Measurements from ENCODE around the gene VAC14.

The VAC14 gene

GRCh38 chr16:70770291-70770625, 30.7 kb downstream of the VAC14 start:
- Histone ChIP-seq H3K4me2 (ENCODE audit: low read length) (no peak overlapping the region), H2BK120ac (ENCODE audit: insufficient read depth, low read length, poor library complexity) (no peak overlapping the region), H3K9me3 (ENCODE audit: insufficient read depth, low read depth, low read length) (no peaks in the 10 kb centered on the region), H2AFZ (ENCODE audit: insufficient read depth, low read length, poor library complexity) (no peak overlapping the region), H4K91ac (ENCODE audit: low read depth, low read length) (no peak overlapping the region), H3K79me2 (ENCODE audit: control insufficient read depth, insufficient read depth, low read length, poor library complexity) (no peaks in the 10 kb centered on the region), H4K12ac (ENCODE audit: low read depth, low read length) (no peak overlapping the region), H3K4me3 (ENCODE audit: low read depth, low read length) (no peak overlapping the region), H2BK5ac (ENCODE audit: low read depth, low read length, poor library complexity) (no peak overlapping the region), H3K27me3 (ENCODE audit: insufficient read depth, low read length) (no peaks in the 10 kb centered on the region), H3K4me1 (ENCODE audit: control insufficient read depth in 1 of 2, insufficient read depth in 2 of 2, low read length in 2 of 2) (peaks cover 6 to 9% of the 10 kb centered on the region in 2 experiments), H2AK5ac (ENCODE audit: low read length) (no peak overlapping the region), H3K27ac (ENCODE audit: low read depth, low read length) (no peak overlapping the region), H3K4ac (ENCODE audit: low read depth, low read length) (no peak overlapping the region), H3K14ac (ENCODE audit: low read length) (no peak overlapping the region), H3K23ac (ENCODE audit: low read length) (no peak overlapping the region), H3K79me1 (ENCODE audit: low read length) (peaks cover 4% of the 10 kb centered on the region), H3K9ac (ENCODE audit: low read length) (no peak overlapping the region), H4K8ac (ENCODE audit: low read depth, low read length) (no peak overlapping the region), H2BK12ac (ENCODE audit: low read length) (no peak overlapping the region), H3K18ac (ENCODE audit: low read length) (no peak overlapping the region), H3K36me3 (ENCODE audit: control insufficient read depth in 1 of 2, insufficient read depth in 2 of 2, low read length in 2 of 2) (peaks cover 12 to 22% of the 10 kb centered on the region in 2 experiments)
- no CpG with 5 or more reads among the region's 9 CpGs for WGBS (ENCODE audit: extremely low coverage, insufficient coverage, insufficient read length)
- DNase-seq = no peak

DNA sequence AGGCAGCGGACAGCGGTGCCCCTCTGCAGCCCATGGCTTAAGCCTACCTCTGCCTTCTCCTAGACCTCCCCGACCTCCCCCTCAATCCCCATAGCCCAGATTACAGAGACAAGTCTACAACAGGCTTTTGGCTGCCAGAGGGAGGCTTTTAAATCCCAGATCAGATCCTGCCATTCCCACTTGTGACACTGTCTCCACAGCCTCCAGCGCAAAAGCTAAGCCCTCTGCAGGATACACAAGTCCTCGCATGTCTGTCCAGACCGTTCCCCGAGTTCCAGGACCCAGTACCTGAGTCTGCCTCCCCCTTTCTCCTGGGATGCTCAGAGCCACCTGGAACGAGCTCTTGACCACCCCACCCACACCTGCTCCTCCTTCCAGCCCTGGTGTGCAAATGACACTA, 31.2 kb downstream of the VAC14 start:
- Histone ChIP-seq H3K27ac (ENCODE audit: low read depth, low read length) (no peak overlapping the region), H3K79me1 (ENCODE audit: low read length) (peaks cover 4% of the 10 kb centered on the region), H3K27me3 (ENCODE audit: insufficient read depth, low read length) (no peaks in the 10 kb centered on the region), H4K8ac (ENCODE audit: low read depth, low read length) (no peak overlapping the region), H3K4ac (ENCODE audit: low read depth, low read length) (peak overlapping the region; percentile 17), H3K18ac (ENCODE audit: low read length) (no peak overlapping the region), H4K91ac (ENCODE audit: low read depth, low read length) (peak overlapping the region; percentile 36), H3K9ac (ENCODE audit: low read length) (no peak overlapping the region), H3K4me2 (ENCODE audit: low read length) (no peak overlapping the region), H3K4me3 (ENCODE audit: low read depth, low read length) (no peak overlapping the region), H3K23ac (ENCODE audit: low read length) (no peak overlapping the region), H3K79me2 (ENCODE audit: control insufficient read depth, insufficient read depth, low read length, poor library complexity) (no peaks in the 10 kb centered on the region), H3K4me1 (ENCODE audit: control insufficient read depth in 1 of 2, insufficient read depth in 2 of 2, low read length in 2 of 2) (peaks cover 6 to 9% of the 10 kb centered on the region in 2 experiments), H3K9me3 (ENCODE audit: insufficient read depth, low read depth, low read length) (no peaks in the 10 kb centered on the region), H2BK12ac (ENCODE audit: low read length) (peak overlapping the region; percentile 27), H3K36me3 (ENCODE audit: control insufficient read depth in 1 of 2, insufficient read depth in 2 of 2, low read length in 2 of 2) (peaks cover 14 to 22% of the 10 kb centered on the region in 2 experiments), H3K14ac (ENCODE audit: low read length) (no peak overlapping the region), H4K12ac (ENCODE audit: low read depth, low read length) (no peak overlapping the region), H2AK5ac (ENCODE audit: low read length) (no peak overlapping the region), H2AFZ (ENCODE audit: insufficient read depth, low read length, poor library complexity) (no peak overlapping the region), H2BK5ac (ENCODE audit: low read depth, low read length, poor library complexity) (no peak overlapping the region), H2BK120ac (ENCODE audit: insufficient read depth, low read length, poor library complexity) (peak overlapping the region; percentile 7)
- no CpG with 5 or more reads among the region's 8 CpGs for WGBS (ENCODE audit: extremely low coverage, insufficient coverage, insufficient read length)
- DNase-seq = no peak

GRCh38 chr16:70769131-70769530, 31.8 kb downstream of the VAC14 start:
- H3K79me2 ChIP-seq (ENCODE audit: control insufficient read depth, insufficient read depth, low read length, poor library complexity) = no peaks in the 10 kb centered on the region
- H3K4me1 ChIP-seq (ENCODE audit: control insufficient read depth in 1 of 2, insufficient read depth in 2 of 2, low read length in 2 of 2) = peaks cover 6 to 9% of the 10 kb centered on the region in 2 experiments
- H3K9ac ChIP-seq (ENCODE audit: low read length) = peak overlapping the region; percentile 39
- no peak overlapping the region for H4K8ac ChIP-seq (ENCODE audit: low read depth, low read length)
- no peak overlapping the region for H2AFZ ChIP-seq (ENCODE audit: insufficient read depth, low read length, poor library complexity)
- H3K14ac ChIP-seq (ENCODE audit: low read length) = no peak overlapping the region
- H3K79me1 ChIP-seq (ENCODE audit: low read length) = peaks cover 4% of the 10 kb centered on the region
- no peak overlapping the region for H2BK12ac ChIP-seq (ENCODE audit: low read length)
- no peak overlapping the region for H3K4me3 ChIP-seq (ENCODE audit: low read depth, low read length)
- no peak overlapping the region for H3K18ac ChIP-seq (ENCODE audit: low read length)
- H4K91ac ChIP-seq (ENCODE audit: low read depth, low read length) = no peak overlapping the region
- DNase-seq = peak in 1 of 2 donors; percentile 46
- H3K36me3 ChIP-seq (ENCODE audit: control insufficient read depth in 1 of 2, insufficient read depth in 2 of 2, low read length in 2 of 2) = peaks cover 16 to 22% of the 10 kb centered on the region in 2 experiments
- no peak overlapping the region for H2BK5ac ChIP-seq (ENCODE audit: low read depth, low read length, poor library complexity)
- H3K23ac ChIP-seq (ENCODE audit: low read length) = no peak overlapping the region
- no peaks in the 10 kb centered on the region for H3K9me3 ChIP-seq (ENCODE audit: insufficient read depth, low read depth, low read length)
- H4K12ac ChIP-seq (ENCODE audit: low read depth, low read length) = no peak overlapping the region
- H2BK120ac ChIP-seq (ENCODE audit: insufficient read depth, low read length, poor library complexity) = no peak overlapping the region
- H3K27ac ChIP-seq (ENCODE audit: low read depth, low read length) = no peak overlapping the region
- no CpG with 5 or more reads among the region's 8 CpGs for WGBS (ENCODE audit: extremely low coverage, insufficient coverage, insufficient read length)
- H3K27me3 ChIP-seq (ENCODE audit: insufficient read depth, low read length) = no peaks in the 10 kb centered on the region
- H3K4me2 ChIP-seq (ENCODE audit: low read length) = no peak overlapping the region
- no peak overlapping the region for H3K4ac ChIP-seq (ENCODE audit: low read depth, low read length)
- H2AK5ac ChIP-seq (ENCODE audit: low read length) = no peak overlapping the region

- no peak overlapping the region for H2AFZ ChIP-seq (ENCODE audit: insufficient read depth, low read length, poor library complexity)
- no peak overlapping the region for H3K18ac ChIP-seq (ENCODE audit: low read length)
- H4K8ac ChIP-seq (ENCODE audit: low read depth, low read length) = no peak overlapping the region
- H3K4me3 ChIP-seq (ENCODE audit: low read depth, low read length) = no peak overlapping the region
- H3K4me1 ChIP-seq (ENCODE audit: control insufficient read depth in 1 of 2, insufficient read depth in 2 of 2, low read length in 2 of 2) = peaks cover 6 to 9% of the 10 kb centered on the region in 2 experiments
- H2BK5ac ChIP-seq (ENCODE audit: low read depth, low read length, poor library complexity) = no peak overlapping the region
- H3K27me3 ChIP-seq (ENCODE audit: insufficient read depth, low read length) = no peaks in the 10 kb centered on the region
- no peak for DNase-seq
- WGBS (ENCODE audit: extremely low coverage, insufficient coverage, insufficient read length) = no CpG with 5 or more reads among the region's 5 CpGs
- H3K14ac ChIP-seq (ENCODE audit: low read length) = no peak overlapping the region
- no peak overlapping the region for H3K23ac ChIP-seq (ENCODE audit: low read length)
- H3K79me1 ChIP-seq (ENCODE audit: low read length) = peaks cover 4% of the 10 kb centered on the region
- H2BK120ac ChIP-seq (ENCODE audit: insufficient read depth, low read length, poor library complexity) = no peak overlapping the region
- H3K27ac ChIP-seq (ENCODE audit: low read depth, low read length) = no peak overlapping the region
- no peak overlapping the region for H3K4me2 ChIP-seq (ENCODE audit: low read length)
- no peak overlapping the region for H3K9ac ChIP-seq (ENCODE audit: low read length)
- peak overlapping the region; percentile 42 for H2BK12ac ChIP-seq (ENCODE audit: low read length)
- H3K79me2 ChIP-seq (ENCODE audit: control insufficient read depth, insufficient read depth, low read length, poor library complexity) = no peaks in the 10 kb centered on the region
- H3K9me3 ChIP-seq (ENCODE audit: insufficient read depth, low read depth, low read length) = no peaks in the 10 kb centered on the region
- no peak overlapping the region for H3K4ac ChIP-seq (ENCODE audit: low read depth, low read length)
- peaks cover 16 to 22% of the 10 kb centered on the region in 2 experiments for H3K36me3 ChIP-seq (ENCODE audit: control insufficient read depth in 1 of 2, insufficient read depth in 2 of 2, low read length in 2 of 2)
- H2AK5ac ChIP-seq (ENCODE audit: low read length) = peak overlapping the region; percentile 75
- peak overlapping the region; percentile 48 for H4K91ac ChIP-seq (ENCODE audit: low read depth, low read length)
- H4K12ac ChIP-seq (ENCODE audit: low read depth, low read length) = no peak overlapping the region
Observed at GRCh38 chr16:70768203-70768580, 32.8 kb downstream of the VAC14 start.
